Measurements from ENCODE around the gene CDH22.

The CDH22 gene

GRCh38 chr20:46219190-46219589 is 89.1 kb downstream of the CDH22 start:
- DNase-seq = no peak

DNA sequence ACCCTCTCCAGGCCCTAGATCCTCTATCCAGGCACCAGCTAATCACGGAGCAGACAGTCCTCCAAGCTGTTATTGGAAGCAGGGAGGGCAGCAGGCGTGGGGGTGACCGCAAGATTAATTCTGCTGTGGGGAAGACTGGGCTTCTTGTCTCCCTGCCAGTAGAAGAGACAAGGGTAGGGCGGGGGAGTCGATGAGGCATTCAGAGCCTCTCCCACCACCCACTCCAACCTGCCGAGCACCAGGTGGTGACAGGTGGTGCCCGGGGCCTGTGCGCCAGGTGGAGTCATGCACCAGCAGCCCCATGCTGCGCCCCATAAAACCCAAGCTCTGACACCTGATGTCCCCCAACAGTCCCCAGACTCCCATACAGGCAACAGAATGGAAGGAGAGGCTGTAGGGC is 89.6 kb downstream of the CDH22 start:
- peak in 1 of 56 donors; percentile 4 for DNase-seq

DNA sequence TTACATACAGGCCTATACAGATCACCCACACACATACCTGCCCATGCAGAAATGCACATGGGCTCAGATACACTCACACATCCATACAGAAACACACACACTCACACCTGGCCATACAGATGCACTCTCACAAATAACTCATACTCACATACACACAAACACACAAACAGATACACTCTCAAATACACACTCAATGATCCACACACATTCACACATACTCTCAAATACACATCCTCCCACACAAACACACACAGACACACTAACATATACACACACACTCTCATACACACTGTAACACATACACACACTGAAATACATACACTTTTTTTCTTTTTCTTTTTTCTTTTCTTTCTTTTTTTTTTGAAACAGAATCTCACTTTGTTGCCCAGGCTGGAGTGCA is 90.7 kb downstream of the CDH22 start:
- no peak for DNase-seq

DNA sequence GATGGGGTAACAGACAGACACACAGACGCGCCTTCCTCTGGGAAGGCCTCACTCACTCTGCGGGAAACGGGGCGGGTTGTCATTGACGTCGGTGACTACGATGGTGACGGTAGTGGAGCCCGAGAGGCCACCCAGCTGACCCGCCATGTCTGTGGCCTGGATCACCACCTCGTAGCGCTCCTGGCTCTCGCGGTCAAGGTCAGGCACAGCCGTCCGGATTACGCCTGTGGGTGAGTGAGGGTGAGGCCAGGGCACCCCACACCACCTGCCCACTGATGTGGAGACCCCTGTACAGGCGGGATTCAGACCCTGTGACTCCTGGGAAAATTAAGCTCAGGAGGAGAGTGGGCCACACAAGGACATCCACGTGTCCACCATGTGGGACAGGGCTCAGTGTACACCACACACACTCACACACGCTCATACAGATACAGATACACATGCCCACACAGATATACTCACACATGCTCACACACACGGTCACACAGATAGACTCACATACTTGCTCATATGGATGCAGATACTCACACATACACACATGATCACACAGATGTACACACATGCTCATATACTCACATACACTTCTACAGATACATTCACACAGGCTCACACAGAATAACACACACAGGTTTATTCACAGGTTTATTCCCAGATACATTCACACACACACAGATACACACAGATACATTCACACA is 91.4 kb downstream of the CDH22 start:
- no peak for DNase-seq

DNA sequence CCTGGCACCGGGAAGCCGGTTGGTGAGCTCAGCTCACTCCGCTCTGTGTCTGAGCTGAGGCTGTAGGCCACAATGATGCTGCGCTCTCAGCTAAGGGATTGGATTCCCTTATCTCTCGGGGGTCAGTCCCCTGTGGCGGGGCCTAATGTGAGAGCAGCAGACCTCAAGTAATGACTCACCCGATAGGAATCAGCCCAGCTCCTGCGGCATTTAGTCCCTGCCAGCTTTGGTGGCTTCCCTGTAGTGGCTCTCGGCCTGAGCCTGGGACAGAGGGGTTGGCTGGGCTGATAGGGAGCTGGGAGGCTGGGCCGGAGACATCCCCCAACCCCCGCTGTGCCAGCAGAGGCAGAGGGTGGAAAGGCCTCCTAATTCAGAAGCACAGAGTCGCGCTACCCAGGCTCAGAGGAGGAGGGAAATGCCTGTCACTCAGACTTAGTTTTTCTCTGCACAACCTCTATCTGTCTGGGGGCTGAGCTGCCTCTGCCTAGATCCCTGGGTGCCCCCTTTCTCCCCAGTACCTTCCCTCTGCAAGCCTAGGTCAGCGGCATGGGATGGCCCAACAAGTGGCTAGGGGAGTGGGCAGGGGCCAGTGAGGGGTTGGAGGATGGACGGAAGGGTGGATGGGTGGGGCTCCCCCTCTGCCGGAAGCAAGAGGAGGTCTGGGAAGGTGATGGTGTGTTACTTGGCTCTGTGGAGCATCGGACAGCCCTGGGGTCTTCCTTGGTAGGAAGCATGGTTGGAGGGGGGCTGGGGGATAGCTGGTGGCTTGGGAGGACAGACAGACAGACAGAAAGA is 92.2 kb downstream of the CDH22 start:
- DNase-seq = peak in 1 of 56 donors; percentile 23

DNA sequence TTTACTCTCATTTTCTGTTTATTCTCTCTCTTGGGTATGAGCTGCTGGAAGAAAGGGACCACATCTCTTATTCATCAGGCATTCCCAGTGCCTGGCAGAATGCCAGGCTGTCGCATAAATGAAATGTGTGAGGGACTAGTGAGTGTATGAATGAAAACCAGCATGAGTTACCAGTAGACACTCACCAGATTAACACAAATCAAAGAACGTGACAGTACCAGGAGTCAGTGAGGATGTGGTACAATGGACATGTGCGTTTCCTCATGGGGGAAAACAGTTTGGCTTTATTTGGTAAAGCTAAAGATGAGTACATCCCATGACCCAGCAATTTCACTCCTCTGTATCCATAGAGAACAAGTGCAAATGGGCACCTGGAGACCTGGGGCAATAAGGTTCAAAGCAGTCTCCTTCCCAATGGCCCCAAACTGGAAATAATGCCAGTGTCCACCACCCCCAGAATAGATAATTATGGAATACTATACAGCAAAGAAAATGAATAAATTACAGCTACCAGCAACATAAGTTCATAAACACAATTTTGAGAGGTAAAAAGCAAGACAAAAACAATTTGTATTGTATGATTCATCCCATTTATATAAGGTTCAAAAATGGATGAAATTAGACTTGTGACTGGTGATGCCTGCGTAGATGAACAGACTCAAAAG is 93.3 kb downstream of the CDH22 start:
- DNase-seq = peak in 2 of 56 donors; percentile 16 to 17

DNA sequence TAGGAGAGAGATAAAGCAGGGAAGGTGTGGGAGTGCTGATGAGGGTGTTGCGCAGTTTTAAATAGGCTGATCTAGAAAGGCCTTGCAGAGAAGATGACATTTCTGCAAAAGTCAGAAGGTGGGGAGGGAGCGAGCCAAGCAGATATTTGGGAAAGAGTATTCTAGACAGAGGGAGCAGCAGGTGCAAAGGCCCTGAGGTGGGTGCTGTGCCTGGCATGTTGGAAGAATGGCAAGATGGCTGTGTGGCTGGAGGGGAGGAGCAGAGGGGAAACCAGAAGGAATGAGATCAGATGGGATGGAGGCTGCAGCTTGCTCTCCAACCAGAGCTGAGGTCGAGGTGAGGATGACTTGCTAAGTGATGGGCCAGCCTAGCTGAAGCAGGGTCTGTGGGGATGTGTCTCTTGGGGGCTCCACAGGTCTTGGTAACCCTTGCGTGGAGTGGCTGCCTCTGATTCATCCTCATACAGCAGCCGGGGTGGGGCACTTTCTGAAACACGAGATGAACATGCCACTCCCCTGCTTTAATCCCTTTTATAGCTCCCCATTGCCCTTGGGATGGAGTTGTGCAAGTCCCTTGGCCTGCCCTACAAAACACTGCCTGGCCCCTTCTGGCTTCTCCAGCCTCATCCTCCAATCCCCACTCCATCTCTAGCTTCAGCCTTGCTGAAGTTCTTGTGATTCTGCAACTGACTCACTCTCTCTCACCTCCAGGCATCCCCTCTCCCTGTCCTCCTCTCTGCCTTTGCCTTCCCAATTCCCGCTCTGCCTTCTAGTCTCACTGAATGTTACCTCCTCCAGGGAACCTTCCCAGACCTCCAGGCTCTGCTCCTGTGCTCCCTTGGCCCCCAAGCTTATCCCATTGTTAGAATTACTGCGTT is 94.1 kb downstream of the CDH22 start:
- DNase-seq = no peak

- DNase-seq = no peak
Observed at GRCh38 chr20:46212876-46213275, 95.4 kb downstream of the CDH22 start.

DNA sequence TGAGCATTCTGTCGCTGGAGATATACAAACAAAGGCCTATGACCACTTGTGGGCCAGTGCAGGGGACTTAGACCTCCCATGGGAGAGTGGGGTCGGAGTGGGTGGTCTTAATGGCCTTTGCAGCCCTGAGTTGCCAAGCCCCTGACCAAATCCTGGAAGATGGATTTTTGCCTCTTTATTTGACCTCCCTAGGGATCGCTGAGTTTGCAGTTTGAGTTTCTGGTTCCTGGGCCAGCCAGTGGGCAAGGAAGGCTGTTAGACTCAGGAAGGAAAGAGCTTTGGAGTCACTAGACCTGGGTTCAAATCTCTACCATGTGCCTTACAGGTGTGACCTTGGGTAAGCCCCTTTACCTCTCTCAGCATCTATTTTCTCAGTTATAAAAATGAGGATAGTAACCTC is 96.0 kb downstream of the CDH22 start:
- no peak for DNase-seq

DNA sequence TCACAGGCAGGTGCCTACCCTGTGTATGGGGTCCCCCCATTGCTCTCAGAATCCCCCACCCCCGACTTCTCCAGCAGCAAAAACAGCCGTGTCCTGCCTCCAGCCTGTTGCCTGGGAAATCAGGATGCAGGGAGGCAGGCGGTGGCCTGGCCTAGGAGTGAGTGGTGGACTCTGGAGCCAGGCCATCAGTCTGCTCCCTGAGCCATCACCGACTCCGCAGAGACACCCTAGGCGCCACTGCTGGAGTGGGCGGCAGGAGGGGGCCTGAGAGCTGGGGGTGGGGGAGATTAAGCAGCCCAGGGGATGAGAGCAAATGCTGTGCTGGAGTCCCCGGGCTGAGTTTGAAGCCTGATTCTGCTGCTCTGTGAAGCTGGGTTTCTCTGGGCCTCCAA is 97.0 kb downstream of the CDH22 start:
- no peak for DNase-seq

- no peak for DNase-seq
Observed at GRCh38 chr20:46210672-46211330, 97.5 kb downstream of the CDH22 start.

DNA sequence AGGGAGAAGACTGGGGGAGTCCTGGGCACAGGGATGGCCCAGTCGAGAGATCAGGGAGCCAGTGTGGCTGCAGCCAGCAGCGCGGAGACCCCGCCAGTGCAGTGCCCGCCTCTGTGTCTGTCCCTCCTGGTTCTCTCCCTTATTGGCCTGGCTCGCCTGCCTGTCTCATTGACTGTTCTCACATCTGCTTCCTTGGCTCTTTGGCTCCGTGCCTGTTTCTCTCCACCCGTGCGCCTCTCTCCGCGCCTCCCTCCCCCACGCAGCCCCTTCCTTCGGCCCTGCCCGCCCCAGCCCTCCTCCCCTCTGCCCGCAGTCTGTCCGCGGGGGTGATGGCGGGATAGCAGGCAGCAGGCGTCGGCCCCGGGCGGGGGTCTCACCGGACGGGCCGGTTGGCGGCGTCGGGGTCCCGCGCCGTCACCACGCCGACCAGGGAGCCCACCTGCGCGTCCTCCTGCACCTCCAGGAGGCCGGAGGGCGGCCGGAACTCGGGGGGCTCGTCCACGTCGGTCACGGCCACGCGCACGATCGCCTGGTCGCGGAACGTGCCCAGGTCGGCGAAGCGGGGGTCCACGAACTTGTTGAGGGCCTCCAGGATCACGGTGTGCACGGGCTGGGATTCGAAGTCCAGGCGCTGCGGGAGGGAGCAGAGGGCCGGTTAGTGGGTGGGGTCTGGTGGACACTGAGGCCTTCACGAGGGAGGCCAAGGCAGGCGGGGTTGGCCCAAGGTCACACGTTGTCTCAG is 98.2 kb downstream of the CDH22 start:
- DNase-seq = peak in 4 of 56 donors; percentile 5 to 29 (median 10)

GRCh38 chr20:46207793-46208192 is 100.5 kb downstream of the CDH22 start:
- DNase-seq = no peak

GRCh38 chr20:46206992-46207549 is 101.2 kb downstream of the CDH22 start:
- no peak for DNase-seq

GRCh38 chr20:46206025-46206424 is 102.3 kb downstream of the CDH22 start:
- peak in 7 of 56 donors; percentile 8 to 33 (median 13) for DNase-seq

DNA sequence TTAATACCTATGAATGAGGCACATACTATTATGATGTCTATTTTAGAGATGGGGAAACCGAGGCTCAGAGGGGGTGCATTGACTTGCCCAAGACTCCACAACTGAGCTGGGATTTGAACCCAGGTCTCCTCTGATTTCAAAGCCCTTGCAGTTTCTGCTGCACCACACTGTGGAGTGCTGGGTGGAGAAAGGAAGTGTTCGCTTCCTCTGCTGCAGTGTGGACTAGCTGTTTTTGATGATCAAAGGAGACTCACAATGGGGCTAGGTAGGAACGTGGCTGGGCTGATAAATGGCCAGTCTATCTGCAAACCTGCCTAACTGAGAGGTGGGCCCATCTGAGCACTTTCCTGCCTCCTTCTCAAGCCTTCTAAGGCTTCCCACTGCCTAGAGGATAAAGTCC is 102.9 kb downstream of the CDH22 start:
- DNase-seq = no peak

DNA sequence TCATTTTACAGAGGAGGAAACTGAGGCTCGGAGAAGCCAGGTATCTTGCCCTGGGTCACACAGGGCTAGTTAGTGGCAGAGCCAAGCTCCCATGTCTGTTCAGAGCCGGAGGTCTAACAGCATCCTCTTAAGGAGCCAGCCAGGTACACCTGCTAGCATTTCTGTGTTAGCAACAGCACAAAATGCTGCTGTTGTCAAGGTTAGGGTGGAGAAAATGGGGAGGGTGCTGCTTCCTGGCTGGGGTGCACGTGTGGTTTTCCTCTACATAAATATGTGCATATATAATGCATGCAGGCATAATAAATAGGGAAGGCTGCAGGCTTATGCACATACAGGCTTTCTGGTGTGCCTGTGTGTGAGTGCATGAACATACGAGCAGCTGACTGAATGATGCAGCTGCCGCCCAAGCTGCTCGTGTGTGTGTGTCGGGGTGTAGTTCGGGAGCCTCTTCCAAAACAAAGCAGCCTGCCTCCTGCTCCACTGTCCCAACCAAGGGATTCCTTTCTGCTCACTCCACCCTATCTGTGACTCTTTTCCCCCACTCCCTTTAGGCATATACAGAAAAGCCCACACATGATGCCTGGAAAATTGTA is 103.6 kb downstream of the CDH22 start:
- DNase-seq = no peak

DNA sequence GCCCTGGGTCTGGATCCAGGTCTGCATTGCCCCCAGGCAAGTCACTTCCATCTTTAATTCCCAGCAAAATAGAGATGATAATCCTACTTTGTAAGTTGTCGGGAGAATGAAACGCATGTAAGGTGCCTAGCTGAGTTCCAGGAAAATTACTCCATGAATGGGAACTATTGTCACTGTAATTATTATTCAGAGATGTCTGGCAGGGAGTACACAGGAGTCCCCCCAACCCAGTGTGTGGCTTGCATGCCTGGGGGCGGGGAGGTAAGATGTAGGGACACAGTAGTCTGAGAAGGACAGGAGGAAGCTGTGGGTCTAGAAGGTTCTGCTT is 104.8 kb downstream of the CDH22 start:
- DNase-seq = no peak

DNA sequence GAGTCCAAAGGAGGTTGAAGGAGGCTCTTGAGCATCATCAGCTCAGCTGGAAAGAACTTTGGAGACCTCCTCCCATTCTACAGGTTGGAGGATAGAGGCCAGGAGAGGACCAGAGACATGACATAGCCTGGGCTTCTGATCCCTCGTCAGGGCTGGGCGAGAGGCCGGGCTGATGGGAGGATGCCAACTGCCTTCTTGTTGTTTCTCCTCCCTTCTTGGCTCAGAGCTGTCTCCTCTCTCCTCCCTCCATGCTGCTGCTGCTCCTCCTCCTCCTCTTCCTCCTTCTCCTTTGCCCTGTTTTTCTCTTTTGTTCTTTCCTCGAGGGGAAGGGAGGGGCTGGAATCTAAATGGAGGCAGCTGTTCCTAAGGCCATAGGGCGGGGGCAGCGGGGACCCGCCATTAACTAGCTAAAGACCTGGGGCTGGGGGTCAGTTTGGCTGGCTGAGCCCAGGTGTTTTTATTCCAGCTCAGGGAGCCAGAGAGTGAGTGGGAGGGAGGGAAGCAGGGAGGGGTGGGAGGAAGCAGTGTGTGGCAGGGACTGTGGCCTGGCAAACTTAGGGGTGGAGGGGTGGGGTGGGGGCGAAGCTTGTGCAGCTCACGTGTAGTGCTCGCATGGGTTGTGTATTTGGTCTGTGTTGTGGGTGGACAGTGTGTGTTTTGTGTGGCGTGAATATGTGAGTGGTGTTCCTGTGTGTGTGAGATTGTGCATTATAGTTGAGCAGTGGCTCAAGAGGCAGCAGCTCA is 105.4 kb downstream of the CDH22 start:
- DNase-seq = peak in 16 of 56 donors; percentile 4 to 54 (median 20)
